ENCODE measurements around the gene BICC1. TPM values are rescaled to one million over a fixed set of nuclear protein-coding genes. Genes with fewer than 3 reads are reported as not detected.

The BICC1 gene
- total and polyA plus RNA-seq, 2 experiments from 2014 or later: 6.4 to 13.2 TPM

GRCh38 chr10:58724781-58725180, 212.1 kb downstream of the BICC1 start:
- Histone ChIP-seq H3K36me3 (no peaks in the 10 kb centered on the region), H3K27me3 (no peaks in the 10 kb centered on the region), H3K27ac (no peak overlapping the region), H3K4me3 (no peak overlapping the region), H3K4me1 (ENCODE audit: low read depth) (peaks cover 4% of the 10 kb centered on the region), H3K9me3 (ENCODE audit: low read depth) (no peaks in the 10 kb centered on the region)
- DNase-seq (ENCODE audit: low read depth in 1 of 2, low spot score in 1 of 2): no peak
- no peak for TF ChIP-seq CTCF (IDR thresholded peaks at IDR 0.05; ENCODE audit: low read depth, low read length)

GRCh38 chr10:58725901-58726300, 213.2 kb downstream of the BICC1 start:
- H3K4me1 ChIP-seq (ENCODE audit: low read depth): no peaks in the 10 kb centered on the region
- no peak for DNase-seq (ENCODE audit: low read depth in 1 of 2, low spot score in 1 of 2)
- H3K36me3 ChIP-seq: no peaks in the 10 kb centered on the region
- H3K27ac ChIP-seq: no peak overlapping the region
- no peak overlapping the region for H3K4me3 ChIP-seq
- H3K9me3 ChIP-seq (ENCODE audit: low read depth): no peaks in the 10 kb centered on the region
- TF ChIP-seq CTCF (IDR thresholded peaks at IDR 0.05; ENCODE audit: low read depth, low read length): no peak
- no peaks in the 10 kb centered on the region for H3K27me3 ChIP-seq

DNA sequence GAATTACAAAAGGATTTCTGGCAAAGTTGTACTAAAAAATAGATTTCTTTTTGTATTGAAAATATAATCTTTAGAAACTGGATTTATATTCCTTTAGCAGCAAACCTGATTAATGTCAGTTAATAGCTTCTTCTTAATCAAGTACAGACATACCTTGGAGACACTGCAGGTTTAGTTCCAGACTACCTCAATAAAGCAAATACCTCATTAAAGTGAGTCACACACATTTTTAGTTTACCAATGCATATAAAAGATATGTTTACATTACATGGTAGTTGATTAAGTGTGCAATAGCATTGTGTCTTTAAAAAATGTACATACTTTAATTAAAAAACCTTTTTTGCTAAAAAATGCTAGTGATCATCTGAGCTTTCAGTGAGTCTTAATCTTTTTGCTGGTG, 215.0 kb downstream of the BICC1 start:
- H3K4me3 ChIP-seq: no peak overlapping the region
- no peaks in the 10 kb centered on the region for H3K4me1 ChIP-seq (ENCODE audit: low read depth)
- no peaks in the 10 kb centered on the region for H3K27me3 ChIP-seq

GRCh38 chr10:58731276-58731675, 218.6 kb downstream of the BICC1 start:
- no peak for TF ChIP-seq CTCF (IDR thresholded peaks at IDR 0.05; ENCODE audit: low read depth, low read length)
- Histone ChIP-seq H3K4me3 (no peak overlapping the region), H3K27ac (no peak overlapping the region), H3K4me1 (ENCODE audit: low read depth) (peaks cover 7% of the 10 kb centered on the region), H3K27me3 (no peaks in the 10 kb centered on the region), H3K36me3 (no peaks in the 10 kb centered on the region), H3K9me3 (ENCODE audit: low read depth) (no peaks in the 10 kb centered on the region)
- no peak for DNase-seq (ENCODE audit: low read depth in 1 of 2, low spot score in 1 of 2)

More for the DNA sequence above, 215.0 kb downstream of the BICC1 start:
- no peak overlapping the region for H3K27ac ChIP-seq
- no peak for DNase-seq (ENCODE audit: low read depth in 1 of 2, low spot score in 1 of 2)
- TF ChIP-seq CTCF (IDR thresholded peaks at IDR 0.05; ENCODE audit: low read depth, low read length): no peak
- no peaks in the 10 kb centered on the region for H3K36me3 ChIP-seq
- H3K9me3 ChIP-seq (ENCODE audit: low read depth): no peaks in the 10 kb centered on the region

GRCh38 chr10:58733436-58733835, 220.8 kb downstream of the BICC1 start:
- peaks cover 7% of the 10 kb centered on the region for H3K4me1 ChIP-seq (ENCODE audit: low read depth)
- TF ChIP-seq CTCF (IDR thresholded peaks at IDR 0.05; ENCODE audit: low read depth, low read length): no peak
- H3K27me3 ChIP-seq: no peaks in the 10 kb centered on the region
- no peaks in the 10 kb centered on the region for H3K36me3 ChIP-seq
- no peak overlapping the region for H3K27ac ChIP-seq
- H3K9me3 ChIP-seq (ENCODE audit: low read depth): no peaks in the 10 kb centered on the region
- no peak overlapping the region for H3K4me3 ChIP-seq
- DNase-seq (ENCODE audit: low read depth in 1 of 2, low spot score in 1 of 2): no peak

DNA sequence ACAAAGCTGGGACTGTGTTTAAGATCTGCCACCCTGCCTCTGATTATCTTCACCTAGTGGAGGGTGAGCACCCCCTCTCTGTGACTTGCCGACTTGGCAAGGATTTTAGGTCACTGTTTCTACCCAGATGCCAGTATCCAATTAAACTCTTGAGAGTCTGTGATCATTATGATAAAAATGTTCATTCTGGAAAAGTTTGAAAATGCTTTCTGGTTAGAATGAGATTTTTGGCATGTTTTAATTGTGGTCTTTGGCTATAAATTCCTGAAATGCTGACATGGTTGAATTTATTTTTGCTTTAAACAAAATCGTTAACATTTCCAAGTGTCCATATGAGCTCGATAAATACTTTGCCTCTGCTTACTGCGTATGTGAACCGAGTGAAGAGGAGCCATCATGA, 221.4 kb downstream of the BICC1 start:
- no peak overlapping the region for H3K27ac ChIP-seq
- no peak for DNase-seq (ENCODE audit: low read depth in 1 of 2, low spot score in 1 of 2)
- TF ChIP-seq CTCF (IDR thresholded peaks at IDR 0.05; ENCODE audit: low read depth, low read length): no peak
- no peaks in the 10 kb centered on the region for H3K36me3 ChIP-seq
- H3K9me3 ChIP-seq (ENCODE audit: low read depth): no peaks in the 10 kb centered on the region
- no peak overlapping the region for H3K4me3 ChIP-seq
- no peaks in the 10 kb centered on the region for H3K27me3 ChIP-seq
- peaks cover 7% of the 10 kb centered on the region for H3K4me1 ChIP-seq (ENCODE audit: low read depth)
